Upper lobe of right lung (tissue), 1 donor: ENCODE results near the gene MRPL21. TPM values are rescaled to one million over a fixed set of nuclear protein-coding genes. Genes with fewer than 3 reads are reported as not detected.

Experiments used
- ATAC-seq: fragments of 200-7000 bp; cut with Tn5 transposase; one replicate; pipeline ENCODE4 v1.9.1; 2020; ENCODE audit warnings: mild to moderate bottlenecking, moderate library complexity
- DNase-seq: peaks from one replicate; pipeline ENCODE4 v3.0.0-alpha.2; 2020
- H3K27ac ChIP-seq: fragments of 200-600 bp; one replicate; pipeline ENCODE4 v1.8.0; 2022
- H3K27me3 ChIP-seq: fragments of 200-600 bp; one replicate; pipeline ENCODE4 v1.8.0; 2022; ENCODE audit warnings: mild to moderate bottlenecking
- H3K36me3 ChIP-seq: fragments of 200-600 bp; one replicate; pipeline ENCODE4 v1.8.0; 2022
- H3K4me1 ChIP-seq: fragments of 200-600 bp; one replicate; pipeline ENCODE4 v1.8.0; 2022
- H3K4me3 ChIP-seq: fragments of 200-600 bp; one replicate; pipeline ENCODE4 v1.8.0; 2022; ENCODE audit warnings: mild to moderate bottlenecking
- H3K9me3 ChIP-seq: fragments of 200-600 bp; one replicate; pipeline ENCODE4 v1.8.0; 2022
- intact Hi-C: fragments of 100-400 bp; cut with DNase I; formaldehyde crosslinking; loops from one replicate; pipeline ENCODE4 v1.11.0; 2022
- total RNA-seq: library from RNA; stranded (reverse); fragmentation: NEBNext Ultra II Directional; extraction: Animal tissue kit (Norgen Biotek cat#: 25700); gene quantifications from one replicate; pipeline ENCODE4 v1.2.1, GENCODE V29; 2021
- TF ChIP-seq, protein P1 (sequence below): fragments of 200-600 bp; IDR thresholded peaks from one replicate; pipeline ENCODE4 v1.8.0; 2022; ENCODE audit warnings: antibody characterized with exemption
- donor health status: DM: no; HTN: yes; CAD: no; lungs with severe emphysema.

Gene MRPL21
- total RNA-seq, 1 donor from 2014 or later: 36.3 TPM

DNA sequence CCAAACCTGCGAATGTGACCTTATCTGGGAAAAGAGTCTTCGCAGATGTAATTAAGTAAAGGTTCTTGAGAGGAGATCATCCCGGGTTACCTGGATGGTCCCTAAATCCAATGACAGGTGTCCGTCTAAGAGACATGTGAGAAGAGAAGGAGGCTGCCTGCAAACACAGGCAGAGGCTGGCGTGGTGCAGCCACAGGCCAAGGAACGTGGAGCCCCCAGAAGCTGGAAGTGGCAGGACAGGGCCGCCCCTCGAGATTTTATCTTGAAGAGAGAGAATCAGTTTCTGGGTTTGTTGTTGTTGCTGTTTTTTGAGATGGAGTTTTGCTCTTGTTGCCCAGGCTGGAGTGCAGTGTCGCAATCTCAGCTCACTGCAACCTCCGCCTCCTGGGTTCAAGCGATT lies 43.5 kb upstream of the MRPL21 start:
- TF ChIP-seq, protein P1, sequence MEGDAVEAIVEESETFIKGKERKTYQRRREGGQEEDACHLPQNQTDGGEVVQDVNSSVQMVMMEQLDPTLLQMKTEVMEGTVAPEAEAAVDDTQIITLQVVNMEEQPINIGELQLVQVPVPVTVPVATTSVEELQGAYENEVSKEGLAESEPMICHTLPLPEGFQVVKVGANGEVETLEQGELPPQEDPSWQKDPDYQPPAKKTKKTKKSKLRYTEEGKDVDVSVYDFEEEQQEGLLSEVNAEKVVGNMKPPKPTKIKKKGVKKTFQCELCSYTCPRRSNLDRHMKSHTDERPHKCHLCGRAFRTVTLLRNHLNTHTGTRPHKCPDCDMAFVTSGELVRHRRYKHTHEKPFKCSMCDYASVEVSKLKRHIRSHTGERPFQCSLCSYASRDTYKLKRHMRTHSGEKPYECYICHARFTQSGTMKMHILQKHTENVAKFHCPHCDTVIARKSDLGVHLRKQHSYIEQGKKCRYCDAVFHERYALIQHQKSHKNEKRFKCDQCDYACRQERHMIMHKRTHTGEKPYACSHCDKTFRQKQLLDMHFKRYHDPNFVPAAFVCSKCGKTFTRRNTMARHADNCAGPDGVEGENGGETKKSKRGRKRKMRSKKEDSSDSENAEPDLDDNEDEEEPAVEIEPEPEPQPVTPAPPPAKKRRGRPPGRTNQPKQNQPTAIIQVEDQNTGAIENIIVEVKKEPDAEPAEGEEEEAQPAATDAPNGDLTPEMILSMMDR: no peak
- intact Hi-C loops: no loop called here
- ATAC-seq: no peak
- no peaks in the 10 kb centered on the region for H3K36me3 ChIP-seq
- no peak overlapping the region for H3K4me3 ChIP-seq
- no peaks in the 10 kb centered on the region for H3K9me3 ChIP-seq
- no peak overlapping the region for H3K27ac ChIP-seq
- DNase-seq: no peak
- no peaks in the 10 kb centered on the region for H3K4me1 ChIP-seq
- no peaks in the 10 kb centered on the region for H3K27me3 ChIP-seq

DNA sequence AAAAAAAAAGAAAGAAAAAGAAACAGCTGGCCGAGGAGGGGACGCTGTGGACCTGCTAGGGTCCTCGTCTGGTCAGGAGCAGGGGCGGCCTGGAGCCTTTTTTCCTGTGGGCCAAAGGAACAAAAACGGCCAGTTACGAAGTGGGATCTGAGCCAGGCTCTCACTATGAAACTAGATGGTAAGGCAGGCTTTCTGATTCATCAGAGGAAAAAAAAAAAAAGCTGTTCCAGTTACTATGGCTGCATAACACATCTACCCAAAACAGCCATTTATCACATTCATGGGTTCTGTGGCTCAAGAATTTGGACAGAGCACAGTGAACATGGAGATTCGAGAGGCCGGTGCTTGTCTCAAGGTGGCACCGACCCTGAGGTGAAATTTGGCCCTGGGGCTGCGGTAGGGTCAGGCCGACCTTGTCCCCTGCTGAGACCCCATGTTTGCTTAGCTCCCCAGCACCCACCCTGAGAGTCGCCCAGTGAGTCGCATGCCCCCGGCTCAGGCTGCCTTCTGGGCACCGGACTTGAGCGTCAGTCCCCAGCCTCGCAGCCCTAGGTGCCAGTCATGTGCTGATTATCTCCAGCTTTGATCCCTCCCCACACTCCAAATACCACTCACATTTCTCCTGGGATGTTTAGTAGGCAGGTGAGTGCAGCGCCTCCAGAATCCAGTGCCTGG lies 42.9 kb upstream of the MRPL21 start:
- Histone ChIP-seq H3K9me3 (no peaks in the 10 kb centered on the region), H3K27me3 (no peaks in the 10 kb centered on the region), H3K4me3 (no peak overlapping the region), H3K27ac (no peak overlapping the region), H3K36me3 (no peaks in the 10 kb centered on the region), H3K4me1 (no peaks in the 10 kb centered on the region)
- DNase-seq: no peak
- intact Hi-C loops: no loop called here
- TF ChIP-seq, protein P1: no peak
- no peak for ATAC-seq

DNA sequence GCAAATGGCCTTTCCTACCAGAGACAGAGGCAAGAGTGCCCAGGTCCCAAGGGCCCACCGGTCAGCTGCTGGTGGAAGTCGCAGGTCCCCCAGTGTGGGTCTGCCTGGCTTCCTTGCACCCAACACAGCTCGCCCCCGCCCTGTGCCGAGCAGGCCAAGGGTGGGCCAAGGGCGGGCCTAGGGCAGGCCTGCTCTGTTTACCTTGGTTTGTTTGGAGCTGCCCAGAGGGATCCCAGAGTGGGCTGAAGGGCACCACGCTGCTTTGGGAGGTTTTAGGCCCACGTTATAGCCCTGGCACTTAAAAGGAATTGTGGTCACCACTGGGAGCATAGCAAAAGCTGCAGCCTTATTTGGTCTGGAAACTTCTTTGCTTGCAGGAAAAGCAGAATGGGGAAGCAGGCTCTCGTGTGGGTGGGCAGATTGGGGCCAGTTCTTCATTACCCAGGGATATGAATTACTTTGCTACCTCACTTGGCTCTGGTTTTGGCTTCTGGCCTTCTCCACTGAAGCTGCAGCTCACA lies 39.2 kb upstream of the MRPL21 start:
- H3K4me3 ChIP-seq: no peak overlapping the region
- H3K9me3 ChIP-seq: no peaks in the 10 kb centered on the region
- peaks cover 17% of the 10 kb centered on the region for H3K36me3 ChIP-seq
- peak; percentile 70 for ATAC-seq
- no peaks in the 10 kb centered on the region for H3K27me3 ChIP-seq
- no peak for DNase-seq
- intact Hi-C loops: no loop called here
- TF ChIP-seq, protein P1: no peak
- H3K27ac ChIP-seq: no peak overlapping the region
- no peaks in the 10 kb centered on the region for H3K4me1 ChIP-seq

DNA sequence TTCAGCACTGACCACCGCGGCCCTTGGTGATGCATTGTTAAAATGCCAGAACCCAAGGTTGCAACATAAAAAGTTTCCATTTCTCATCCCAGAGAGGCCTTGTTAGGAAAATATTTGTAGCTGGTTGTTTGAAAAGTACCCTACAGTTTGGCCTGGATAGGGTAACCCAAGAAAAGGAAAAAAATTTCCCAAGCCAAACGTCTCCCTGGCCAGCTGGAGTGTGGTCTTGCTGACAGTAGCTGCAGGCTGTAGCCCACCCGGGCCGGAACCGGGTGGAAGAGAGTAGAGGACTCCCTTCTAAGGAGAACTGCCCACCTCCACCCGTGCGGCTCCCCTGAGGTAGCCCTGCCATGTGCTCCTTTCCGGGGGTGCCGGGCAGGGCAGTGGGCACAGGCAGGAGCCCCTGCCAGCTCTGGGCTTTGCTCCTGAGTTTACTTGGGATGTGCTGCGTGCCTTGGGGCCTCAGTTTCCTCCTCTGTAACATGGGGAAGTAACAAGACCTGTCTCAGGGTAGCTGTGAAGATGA lies 38.5 kb upstream of the MRPL21 start:
- ATAC-seq: no peak
- intact Hi-C loops: no loop called here
- H3K27ac ChIP-seq: no peak overlapping the region

DNA sequence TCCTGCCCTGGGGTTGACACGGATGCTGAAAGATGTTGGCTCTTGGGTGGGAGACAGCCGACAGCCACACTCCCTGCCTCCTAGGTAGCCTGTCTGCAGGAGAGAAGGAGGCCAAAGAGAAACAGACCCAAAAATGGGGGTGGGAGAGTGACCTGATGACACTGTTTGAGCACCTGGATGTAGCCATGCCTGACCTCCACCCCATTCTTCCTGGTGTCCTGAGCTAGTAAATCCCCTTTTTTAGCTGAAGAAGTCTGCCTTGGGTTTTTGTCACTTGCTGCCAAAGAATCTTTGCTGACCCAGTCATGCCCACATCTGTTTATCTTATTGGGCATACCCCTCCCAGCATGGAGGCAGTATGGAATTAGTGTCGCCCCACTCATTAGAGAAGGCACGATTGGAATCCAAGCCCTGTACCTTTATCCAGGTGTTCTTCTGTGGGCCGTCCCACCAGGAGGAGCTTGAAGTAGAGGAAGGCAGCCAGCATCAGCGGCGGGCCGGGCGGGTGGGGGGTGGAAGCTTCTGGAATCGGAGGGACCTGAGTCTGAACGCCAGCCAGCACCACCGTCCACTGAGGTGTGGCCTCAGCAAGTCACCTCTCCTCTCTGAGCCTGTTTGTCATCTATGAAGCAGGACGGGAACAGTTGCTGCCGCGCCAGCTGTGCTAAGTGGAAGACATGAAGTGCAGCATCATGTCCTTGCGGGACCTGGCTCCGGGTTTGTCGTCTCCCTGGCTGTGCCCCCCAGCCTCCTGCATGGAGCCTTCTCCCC lies 37.9 kb upstream of the MRPL21 start:
- intact Hi-C loops: no loop called here
- H3K9me3 ChIP-seq: no peaks in the 10 kb centered on the region
- no peaks in the 10 kb centered on the region for H3K4me1 ChIP-seq
- H3K27me3 ChIP-seq: no peaks in the 10 kb centered on the region
- ATAC-seq (no peak), DNase-seq (no peak)
- TF ChIP-seq, protein P1: no peak
- no peak overlapping the region for H3K4me3 ChIP-seq
- peaks cover 30% of the 10 kb centered on the region for H3K36me3 ChIP-seq
- no peak overlapping the region for H3K27ac ChIP-seq

More for the DNA sequence above, 38.5 kb upstream of the MRPL21 start:
- TF ChIP-seq, protein P1: no peak
- Histone ChIP-seq H3K36me3 (peaks cover 23% of the 10 kb centered on the region), H3K27me3 (no peaks in the 10 kb centered on the region), H3K4me1 (no peaks in the 10 kb centered on the region), H3K4me3 (no peak overlapping the region), H3K9me3 (no peaks in the 10 kb centered on the region)
- no peak for DNase-seq
